Suppressor macrophage treated with lipopolysaccharide for 4 hours (primary cell): Measurements from ENCODE around the gene HBG2.
"Not testable (repeated sequence)": the region's sequence is repeated elsewhere in the genome, so short reads cannot be mapped to it uniquely, and the experiment has no call there.

ENCODE experiments used
- DNase-seq: peaks from one replicate; pipeline ENCODE4 v3.0.0-alpha.2; 2020

HBG2 gene

DNA sequence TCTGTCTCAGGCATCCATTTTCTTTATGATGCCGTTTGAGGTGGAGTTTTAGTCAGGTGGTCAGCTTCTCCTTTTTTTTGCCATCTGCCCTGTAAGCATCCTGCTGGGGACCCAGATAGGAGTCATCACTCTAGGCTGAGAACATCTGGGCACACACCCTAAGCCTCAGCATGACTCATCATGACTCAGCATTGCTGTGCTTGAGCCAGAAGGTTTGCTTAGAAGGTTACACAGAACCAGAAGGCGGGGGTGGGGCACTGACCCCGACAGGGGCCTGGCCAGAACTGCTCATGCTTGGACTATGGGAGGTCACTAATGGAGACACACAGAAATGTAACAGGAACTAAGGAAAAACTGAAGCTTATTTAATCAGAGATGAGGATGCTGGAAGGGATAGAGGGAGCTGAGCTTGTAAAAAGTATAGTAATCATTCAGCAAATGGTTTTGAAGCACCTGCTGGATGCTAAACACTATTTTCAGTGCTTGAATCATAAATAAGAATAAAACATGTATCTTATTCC lies 26.1 kb upstream of the HBG2 start:
- peak; percentile 85 for DNase-seq

DNA sequence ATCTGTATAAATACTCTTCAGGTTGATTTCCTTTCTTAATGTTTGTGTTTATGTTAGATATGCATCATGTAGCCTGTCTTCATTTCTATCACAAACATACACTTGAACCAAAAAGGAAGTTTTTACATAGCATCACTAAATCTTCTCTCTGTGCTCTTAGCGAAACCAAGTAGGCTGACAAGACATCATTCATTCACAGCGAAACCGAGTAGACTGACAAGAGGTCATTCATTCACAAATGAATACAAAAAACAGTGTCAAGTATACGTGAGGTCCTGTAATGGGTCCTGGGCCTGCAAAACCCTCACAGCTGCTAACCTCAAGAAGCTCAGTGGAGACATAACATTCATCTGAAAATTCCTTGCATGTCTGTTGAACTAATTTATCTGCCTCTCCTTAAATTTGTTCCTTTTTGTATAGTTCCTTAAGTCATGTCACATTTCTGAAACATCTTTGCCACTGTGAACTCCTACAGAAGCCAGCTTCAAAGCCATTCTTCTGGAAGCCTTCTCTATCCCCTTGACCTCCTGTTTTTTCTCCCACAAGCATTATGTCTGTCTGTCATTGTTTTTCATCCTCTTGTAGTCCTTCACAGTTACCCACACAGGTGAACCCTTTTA lies 25.0 kb upstream of the HBG2 start:
- no peak for DNase-seq

- no peak for DNase-seq
Observed at GRCh38 chr11:5277807-5278382, 23.3 kb upstream of the HBG2 start.

- no peak for DNase-seq
Observed at GRCh38 chr11:5276697-5277096, 22.1 kb upstream of the HBG2 start.

DNA sequence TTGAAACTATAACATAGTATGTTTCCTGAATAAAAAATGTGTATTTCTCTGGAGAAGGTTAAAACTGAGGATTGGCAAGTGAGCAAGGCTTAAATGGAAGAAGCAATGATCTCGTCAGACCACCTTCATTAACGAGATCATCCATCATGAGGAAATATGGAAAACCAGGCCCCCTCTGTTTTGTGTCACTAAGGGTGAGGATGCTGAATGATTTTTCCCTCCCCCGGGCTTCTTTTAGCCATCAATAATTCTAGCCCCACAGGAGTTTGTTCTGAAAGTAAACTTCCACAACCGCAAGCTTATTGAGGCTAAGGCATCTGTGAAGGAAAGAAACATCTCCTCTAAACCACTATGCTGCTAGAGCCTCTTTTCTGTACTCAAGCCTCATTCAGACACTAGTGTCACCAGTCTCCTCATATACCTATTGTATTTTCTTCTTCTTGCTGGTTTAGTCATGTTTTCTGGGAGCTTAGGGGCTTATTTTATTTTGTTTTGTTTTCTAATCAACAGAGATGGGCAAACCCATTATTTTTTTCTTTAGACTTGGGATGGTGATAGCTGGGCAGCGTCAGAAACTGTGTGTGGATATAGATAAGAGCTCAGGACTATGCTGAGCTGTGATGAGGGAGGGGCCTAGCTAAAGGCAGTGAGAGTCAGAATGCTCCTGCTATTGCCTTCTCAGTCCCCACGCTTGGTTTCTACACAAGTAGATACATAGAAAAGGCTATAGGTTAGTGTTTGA lies 21.0 kb upstream of the HBG2 start:
- no peak for DNase-seq

DNA sequence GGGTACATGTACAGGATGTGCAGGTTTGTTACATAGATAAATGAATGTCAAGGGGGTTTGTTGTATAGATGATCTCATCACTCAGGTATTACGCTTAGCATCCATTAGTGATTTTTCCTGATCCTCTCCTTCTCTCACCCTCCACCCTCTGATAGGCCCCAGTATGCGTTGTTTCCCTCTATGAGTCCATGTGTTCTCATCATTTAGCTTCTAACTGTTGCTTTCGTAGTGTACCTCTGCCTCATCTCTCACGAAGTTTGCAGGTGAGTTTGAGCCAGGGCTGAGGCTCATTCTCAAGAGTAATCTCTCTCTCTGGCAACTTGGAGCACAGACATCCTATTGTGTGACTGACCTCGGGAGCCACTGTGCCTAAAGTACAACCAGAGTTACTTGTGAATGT lies 19.8 kb upstream of the HBG2 start:
- no peak for DNase-seq

DNA sequence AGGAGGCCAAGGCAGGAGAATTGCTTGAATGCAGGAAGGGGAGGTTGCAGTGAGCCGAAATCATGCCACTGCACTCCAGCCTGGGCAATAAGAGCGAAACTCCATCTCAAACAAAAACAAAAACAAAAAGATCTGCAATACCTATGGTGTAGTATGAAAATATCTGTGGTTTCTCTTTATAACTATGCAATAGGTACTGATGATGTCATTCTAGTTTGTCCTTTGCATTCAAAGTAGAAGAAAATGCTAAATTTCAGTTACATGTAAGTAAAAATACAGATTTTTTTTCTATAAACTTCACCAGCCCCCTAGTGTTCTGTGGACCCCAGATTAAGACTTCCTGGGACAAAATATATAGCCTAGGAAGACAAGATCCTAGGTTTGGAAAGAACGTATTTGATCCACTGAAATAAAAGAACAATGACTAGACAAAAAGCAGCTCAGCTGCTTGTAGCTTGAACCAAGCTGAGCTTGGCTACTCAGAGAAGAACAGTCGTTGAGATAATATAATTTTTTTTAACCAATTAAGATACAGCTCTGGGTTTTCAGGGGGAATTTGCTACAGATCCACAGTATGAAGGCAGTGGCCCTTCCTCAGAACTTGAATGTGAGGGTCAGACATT lies 17.9 kb upstream of the HBG2 start:
- DNase-seq = no peak

DNA sequence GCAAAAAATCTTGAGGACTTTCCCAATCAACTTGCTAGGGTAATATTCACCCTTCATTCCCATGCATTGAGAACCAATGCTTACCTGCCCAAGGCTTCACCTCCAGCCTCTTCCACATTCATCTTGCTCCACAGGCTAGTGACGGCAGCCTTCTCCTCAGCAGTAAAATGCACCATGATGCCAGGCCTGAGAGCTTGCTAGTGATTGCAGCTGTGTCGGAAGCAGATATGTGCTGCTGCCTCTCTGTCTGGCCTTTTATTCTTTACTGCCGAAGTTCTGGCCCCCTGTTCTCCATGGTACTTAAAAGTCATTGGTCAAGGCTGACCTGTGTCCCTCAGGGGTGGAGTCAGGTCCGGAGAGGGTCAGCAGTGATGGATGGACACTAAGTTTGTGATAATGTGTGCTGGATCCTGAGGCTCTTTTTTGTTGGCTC lies 15.2 kb upstream of the HBG2 start, which contains the start of gene HBE1:
Gene HBE1 (minus strand): TSS at position 231 of the 433 bp plus-strand sequence. CDS start 55 bp downstream, at position 176.
- no peak for DNase-seq

DNA sequence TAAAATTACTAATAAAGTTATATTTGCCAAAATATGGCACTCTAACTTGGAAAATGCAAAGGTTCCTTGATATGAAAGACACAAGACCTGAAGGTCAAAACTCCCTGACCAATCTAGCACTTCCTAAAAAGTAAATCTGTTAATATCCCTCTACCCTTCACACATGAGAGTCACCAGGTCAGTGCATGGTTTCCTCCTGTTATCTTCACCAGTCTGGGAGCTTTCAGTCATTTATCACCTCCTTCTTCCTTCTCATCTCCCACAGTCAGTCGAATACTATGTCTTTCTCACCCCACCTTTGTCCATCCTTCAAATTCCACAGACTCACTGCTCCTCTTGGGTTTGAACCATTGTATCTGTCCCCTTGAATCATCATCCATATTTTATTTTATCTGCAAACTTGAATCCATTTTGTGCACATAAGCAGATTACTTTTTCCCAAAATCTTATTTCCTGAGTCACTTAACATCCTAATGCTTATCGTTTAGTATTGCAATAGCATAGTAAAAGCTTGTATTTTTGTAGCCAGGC lies 12.5 kb upstream of the HBG2 start:
- no peak for DNase-seq

- no peak for DNase-seq
Observed at GRCh38 chr11:5266609-5267008, 12.0 kb upstream of the HBG2 start.

DNA sequence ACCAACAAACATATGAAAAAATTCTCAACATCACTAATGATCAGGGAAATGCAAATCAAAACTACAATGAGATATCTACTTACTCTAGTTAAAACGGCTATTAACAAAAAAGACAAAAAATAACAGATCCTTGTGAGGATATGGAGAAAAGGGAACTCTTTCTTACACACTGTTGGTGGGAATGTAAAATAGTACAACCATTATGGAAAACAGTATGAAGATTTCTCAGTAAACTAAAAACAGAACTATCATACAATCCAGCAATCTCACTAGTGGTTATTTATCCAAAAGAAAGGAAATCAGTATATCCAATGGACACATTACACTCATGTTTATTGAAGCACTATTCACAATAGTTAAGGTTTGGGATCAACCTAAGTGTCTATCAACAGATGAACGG lies 11.3 kb upstream of the HBG2 start:
- no peak for DNase-seq

GRCh38 chr11:5258543-5259262 lies 4.1 kb upstream of the HBG2 start:
- DNase-seq = no peak

DNA sequence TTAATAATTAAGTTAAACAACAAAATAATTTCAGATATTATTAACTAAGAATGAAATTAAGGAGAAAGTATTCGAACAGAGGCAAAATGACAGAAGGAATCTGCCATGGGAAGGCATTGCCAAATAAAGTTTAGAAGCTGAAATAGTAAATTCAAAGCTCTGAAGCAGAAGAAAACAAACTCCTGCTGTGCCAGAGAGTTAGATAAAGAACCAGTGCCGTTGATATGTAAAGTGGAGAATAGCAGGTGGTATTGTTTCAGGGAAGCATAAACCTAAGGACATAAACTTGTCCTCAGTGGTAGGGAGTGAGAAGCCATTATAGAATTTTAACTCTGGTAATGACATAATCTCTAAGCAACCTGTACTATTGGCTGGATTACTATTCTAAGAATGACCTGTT lies 2.7 kb upstream of the HBG2 start:
- DNase-seq = no peak

DNA sequence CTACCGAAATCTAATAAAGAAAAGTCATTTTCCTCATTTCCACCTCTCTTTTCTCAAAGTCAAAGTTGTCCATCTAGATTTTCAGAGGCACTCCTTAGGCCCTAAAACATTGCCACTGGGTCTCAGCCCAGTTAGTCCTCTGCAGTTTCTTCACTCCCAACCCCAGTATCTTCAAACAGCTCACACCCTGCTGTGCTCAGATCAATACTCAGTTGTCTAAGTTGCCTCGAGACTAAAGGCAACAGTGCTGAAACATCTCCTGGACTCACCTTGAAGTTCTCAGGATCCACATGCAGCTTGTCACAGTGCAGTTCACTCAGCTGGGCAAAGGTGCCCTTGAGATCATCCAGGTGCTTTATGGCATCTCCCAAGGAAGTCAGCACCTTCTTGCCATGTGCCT lies 558 bp downstream of the HBG2 start:
- DNase-seq = not testable (repeated sequence)

DNA sequence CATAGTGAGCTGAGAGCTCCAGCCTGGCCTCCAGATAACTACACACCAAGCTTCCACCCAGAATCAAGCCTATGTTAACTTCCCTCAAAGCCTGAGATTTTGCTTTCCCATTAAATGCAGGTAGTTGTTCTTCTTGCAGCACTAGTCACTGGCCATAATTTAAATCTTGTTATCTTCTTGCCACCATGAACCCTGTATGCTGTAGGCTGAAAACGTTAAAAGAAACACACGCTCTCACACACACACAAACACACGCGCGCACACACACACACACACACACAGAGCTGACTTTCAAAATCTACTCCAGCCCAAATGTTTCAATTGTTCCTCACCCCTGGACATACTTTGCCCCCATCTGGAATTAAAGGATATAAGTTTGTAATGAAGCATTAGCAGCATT lies 1.1 kb downstream of the HBG2 start:
- DNase-seq = not testable (repeated sequence)

GRCh38 chr11:5252919-5253265 lies 1.7 kb downstream of the HBG2 start:
- DNase-seq = no peak

DNA sequence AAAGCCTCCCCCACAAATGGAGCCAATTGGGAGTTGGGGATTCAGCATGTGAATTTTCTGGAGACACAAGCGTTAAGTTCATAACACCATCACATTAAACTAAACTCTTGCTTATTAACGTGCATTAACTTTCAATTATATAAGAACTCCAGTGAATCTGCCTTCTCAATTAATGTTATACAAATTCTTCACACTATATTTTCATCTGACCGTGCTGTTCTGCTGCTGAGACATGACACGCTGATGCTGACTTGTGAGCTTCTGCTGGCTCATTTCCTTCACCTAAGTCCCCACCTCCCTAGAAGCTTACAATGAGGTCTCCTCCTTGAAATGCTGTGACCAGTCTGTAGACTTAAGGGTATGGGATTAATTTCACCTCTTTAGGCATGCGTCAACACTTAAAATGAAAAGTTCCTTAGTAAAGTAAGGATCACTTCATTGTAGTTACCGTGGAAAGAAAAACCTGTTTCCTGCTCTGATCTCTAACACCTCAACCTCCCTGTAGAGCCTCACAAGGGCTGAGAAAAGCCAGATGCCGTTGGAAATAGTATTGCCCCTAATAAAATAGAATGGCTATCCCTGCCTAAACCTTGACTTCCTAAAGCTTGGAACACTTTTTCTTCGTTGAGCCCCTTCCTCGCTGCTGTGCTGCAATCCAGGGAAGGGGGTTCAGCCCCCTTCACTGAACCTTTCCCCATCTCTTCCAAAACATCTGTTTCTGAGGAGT lies 2.2 kb downstream of the HBG2 start:
- DNase-seq = no peak

DNA sequence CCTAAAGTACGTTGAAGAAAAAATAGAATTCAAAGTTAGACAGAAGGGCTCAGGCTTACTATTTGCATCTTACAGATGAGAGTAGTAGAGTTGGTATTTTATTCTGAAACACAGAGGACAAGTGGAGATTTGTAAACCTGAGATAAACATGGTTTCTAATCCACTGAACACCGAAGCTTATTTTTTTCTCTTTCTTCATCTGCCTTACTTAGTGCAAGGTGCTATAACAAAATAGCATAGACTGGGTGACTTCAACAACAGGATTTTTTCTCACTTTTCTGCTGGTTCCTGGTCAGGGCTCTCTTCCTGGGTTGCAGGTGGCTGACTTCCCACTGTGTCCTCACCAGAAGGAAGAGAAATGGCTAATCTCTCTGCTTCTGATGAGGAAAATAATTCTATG lies 2.8 kb downstream of the HBG2 start:
- DNase-seq = no peak

- DNase-seq = no peak
Observed at GRCh38 chr11:5250543-5251204, 3.9 kb downstream of the HBG2 start.

GRCh38 chr11:5249807-5250396 lies 4.7 kb downstream of the HBG2 start, which contains the start of gene HBG1:
HBG1 (minus strand) TSS chr11:5249857; CDS start chr11:5249804, 53 bp downstream.
- DNase-seq = not testable (repeated sequence)

- not testable (repeated sequence) for DNase-seq
Observed at GRCh38 chr11:5248498-5248897, 6.1 kb downstream of the HBG2 start.
